EL (cell line): ENCODE results near the gene VSX1.

Source experiments
- DNase-seq: peaks from one replicate; pipeline ENCODE4 v3.0.0-alpha.2; 2016

VSX1 gene

DNA sequence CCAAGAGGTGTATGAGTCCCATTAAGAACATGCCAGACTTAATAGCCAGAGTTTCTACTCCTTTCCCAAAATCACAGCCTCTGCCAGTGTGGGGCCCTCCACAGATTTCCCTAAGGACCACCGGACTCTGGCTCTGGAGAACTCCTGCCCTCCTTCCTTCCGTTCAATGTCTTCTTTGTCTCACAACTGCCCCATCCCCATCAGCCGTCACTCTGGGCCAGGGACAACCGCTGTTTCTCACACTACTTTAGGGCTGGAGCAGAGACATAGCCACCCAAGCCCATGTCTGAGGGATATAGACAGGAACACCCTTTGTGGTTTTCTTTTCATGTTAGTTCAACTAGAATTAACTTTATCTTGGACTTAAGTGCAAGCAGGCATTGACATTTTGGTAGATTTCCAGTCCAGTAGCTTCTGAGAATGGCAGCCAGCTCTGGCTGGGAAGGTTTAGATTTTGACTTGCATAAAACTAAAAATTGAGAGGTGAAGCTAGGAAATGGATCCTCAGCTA lies 17.3 kb downstream of the VSX1 start:
- DNase-seq = no peak

- DNase-seq = no peak
These were observed 18.0 kb downstream of the VSX1 start for GRCh38 chr20:25063981-25064380.

DNA sequence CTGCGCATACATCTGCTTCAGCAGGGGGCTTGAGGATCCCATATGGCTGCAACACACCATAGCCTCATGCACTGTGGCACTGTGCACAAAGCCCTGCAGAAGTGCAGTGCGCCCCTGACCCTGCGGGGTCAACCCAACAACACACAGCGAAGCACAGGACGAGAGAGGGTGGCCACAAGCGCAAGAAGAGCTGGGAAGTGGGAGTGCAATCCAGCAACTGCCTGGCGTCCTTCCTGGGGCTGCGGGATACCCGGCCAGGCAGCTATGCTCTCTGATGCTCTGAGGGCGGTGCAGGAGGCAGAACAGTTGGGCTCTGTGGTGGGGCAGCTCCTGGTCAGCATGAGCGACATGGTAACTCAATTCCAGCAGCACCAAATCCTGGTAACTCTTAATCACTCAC lies 18.4 kb downstream of the VSX1 start:
- DNase-seq = no peak

DNA sequence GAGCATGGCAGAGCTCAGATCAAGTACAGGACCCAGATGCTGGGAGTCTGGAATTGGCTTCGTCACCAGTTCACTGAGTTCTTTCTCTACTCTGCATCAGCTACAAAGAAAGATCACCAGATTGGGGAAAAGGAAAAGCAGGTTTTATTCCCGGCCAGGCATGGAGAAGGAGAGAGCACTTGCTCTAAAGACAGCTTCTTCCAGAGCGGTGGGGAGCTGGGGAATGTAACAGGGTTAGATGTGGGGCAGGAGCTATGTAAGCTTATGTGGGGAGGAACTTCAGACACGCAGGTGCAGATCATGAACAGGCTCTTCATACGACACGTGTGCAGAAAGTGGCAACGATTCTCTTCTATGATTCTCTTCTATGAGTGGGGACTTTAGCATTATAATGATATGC lies 19.1 kb downstream of the VSX1 start:
- DNase-seq = no peak

DNA sequence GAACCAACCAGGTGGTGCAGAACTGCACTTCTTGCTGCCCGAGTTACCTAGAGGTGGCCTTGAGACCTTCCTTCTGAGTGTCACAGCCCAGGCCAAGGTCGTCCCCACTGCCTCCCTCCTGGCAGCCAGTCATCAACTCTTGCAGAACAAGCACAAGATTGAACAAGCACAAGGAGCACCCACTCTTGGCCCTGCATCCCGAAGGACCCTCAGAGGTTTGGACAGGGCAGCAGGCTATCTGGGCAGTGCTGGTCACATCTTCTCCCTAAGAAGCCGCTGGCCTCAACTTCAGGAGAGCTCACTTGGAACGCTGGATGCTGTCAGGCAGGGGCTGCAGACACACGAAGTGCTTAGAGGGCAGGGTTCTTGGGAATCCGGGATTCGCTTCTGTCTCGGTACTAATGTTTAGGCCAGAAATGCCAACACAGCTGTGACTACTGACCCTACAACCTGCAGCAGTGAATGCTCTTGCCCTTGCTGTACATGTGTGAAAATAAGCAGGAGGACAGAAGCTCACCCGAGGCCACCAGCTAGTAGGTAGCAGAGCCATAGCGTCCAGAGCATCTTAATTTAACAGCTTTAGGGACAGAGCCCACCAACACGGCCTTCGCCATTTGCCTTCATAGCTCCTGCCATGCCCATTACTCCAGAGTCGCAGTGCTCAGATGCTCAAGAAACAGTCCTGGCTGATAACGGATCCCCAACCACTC lies 20.0 kb downstream of the VSX1 start:
- DNase-seq = no peak

GRCh38 chr20:25061103-25061799 lies 20.7 kb downstream of the VSX1 start:
- no peak for DNase-seq

DNA sequence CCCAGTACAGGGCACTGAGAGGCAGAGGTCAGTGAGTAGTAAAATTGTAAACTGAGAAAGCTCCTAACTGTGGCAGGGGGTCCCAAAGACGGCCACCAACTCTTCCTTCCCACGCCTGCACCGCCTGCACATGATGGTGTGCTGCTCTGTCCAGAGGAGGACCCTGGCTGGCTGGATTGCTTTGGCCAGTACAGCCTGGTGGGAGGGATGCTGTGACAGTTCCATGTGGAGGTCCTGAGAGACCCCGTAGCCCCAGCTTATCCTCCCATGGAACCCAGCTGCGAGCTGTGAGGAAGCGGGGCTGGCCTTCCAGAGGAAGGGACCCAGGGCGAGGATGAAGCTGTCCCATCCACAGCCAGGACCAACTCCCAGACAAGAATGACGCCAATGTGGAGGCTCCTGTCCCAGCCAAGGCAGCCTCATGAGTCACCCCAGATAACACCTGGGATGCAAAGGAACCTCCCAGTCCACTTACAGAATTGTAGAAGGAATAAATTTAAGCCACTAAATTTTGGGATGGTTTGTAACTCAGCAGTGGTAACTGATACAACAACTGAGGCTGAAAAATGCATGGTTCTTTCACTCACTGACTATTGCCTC lies 22.0 kb downstream of the VSX1 start:
- no peak for DNase-seq

DNA sequence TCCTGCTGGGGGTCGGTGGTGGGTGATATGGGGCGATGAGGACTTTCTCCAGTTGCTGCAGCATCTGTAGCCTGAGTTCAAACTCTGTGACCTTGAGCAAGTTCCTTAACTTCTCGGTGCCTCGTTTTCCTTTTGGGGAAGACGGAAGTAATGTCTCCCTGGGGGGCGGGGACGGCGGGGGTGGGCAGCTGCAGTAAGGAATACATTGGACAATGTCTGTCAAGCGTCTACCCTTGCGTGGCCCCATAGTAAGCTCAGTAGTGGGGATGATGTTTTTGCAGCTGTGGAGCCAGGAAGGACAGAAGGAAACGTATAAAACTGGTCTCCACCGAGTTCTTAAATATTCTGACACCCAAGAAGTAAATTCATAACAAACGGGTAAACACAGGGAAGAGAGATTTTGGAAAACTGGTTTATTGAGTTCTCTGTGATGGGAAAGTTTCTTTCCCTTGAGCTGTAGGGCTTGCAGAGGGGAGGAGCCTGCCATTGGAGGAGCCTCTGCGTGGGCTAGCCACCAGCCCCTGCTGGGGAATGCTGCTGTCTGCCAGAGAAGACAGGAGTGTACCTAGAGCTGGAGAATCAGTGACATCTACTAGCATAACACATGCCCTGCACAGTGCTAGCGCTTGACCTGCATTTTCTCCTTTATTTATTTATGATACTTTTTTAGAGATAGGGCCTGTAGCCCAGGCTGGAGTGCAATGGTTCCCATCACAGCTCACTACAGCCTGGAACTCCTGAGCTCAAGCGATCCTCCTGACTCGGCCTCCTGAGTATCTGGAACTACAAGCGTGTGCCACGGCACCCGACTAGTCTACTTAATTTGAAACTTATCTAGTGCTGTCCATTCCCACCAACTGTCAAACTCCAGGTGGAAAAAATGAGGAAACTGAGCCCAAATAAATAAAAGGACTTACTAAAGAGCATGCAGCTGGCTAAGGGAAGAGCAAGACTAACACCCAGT lies 22.8 kb downstream of the VSX1 start:
- DNase-seq = no peak

DNA sequence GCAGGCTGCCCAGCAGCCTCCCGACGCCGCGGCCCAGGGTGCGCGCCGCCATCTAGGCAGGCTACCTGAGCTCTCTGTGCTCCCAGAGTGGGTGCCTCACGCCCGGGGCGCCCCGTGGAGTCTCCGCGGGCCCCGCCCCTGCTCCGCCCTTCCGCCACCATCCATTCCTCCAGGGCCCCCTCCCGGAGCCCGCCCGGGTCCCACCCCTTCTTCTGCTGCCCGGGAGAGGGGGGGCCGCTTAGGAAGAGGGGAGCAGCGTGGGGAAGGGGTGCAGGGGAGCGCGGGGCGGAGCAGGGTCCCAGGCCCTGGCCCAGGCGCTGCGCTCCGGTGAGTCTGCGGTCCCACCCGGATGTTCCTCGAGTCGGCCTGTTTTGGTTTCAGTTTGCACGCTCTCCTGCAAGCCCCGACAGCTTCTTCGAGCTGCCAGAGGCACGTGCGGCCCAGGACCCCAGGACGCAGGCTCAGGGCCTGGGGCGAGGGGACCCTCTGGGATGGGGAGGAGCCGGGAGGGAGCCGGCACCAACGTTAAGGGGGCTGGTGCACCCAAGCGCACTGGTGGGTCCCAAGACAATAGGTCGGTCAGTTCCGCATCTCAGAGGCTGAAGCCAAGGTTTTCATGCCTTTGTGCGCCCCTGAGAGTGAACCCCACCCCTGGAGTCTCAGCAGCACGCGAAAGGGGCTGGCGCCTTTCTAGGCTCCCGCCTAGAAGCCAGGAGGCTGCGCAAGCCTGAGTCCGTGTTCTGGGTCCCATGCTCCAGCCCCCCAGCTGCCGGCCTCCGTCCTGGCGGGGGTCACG lies 23.7 kb downstream of the VSX1 start, which contains the start of gene ACSS1:
Gene ACSS1 (minus strand): TSS at position 89 of the 796 bp plus-strand sequence. CDS start 37 bp downstream, at position 52.
- DNase-seq = peak; percentile 55

DNA sequence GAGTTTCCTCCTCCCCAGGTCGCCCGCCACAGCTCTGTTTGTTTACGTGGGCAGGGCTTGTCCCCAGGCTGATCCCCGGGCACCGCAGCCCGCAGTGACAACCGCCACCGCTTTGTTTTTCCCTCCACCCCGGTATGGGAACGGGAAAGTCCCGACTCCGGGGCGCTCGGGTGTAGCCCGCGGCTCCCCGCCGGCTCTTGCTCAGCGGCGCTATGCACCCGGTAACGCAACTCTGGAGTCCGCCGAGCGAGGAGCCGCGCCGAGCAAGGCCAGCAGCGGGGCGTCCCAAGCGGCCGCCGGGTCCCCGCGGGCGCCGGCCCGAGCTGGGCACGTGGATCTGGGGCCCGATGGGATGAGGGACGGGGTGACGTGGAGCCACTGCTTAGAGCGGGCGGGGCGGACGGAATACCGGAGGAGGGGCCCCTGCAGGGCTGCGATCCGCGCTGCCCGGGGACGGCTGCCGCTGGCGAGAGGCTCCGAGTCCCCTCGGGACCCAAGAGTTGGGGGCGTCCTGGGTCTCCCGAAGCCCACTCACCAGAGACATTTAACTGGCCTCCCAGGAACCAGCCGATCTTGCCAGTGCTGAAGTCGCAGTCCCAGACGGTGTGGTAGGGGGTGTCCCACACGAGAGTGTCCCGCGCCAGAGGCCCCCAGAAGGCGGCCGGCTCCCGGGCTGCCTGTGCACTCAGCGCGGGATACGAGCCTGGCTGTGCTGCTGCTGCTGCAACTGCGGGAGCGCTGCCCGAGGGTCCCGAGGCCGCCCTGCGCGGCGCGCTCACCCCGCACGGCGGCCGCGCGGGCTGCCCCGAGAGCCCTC lies 24.5 kb downstream of the VSX1 start:
- DNase-seq = peak; percentile 62

GRCh38 chr20:25056690-25057233 lies 25.2 kb downstream of the VSX1 start:
- no peak for DNase-seq

DNA sequence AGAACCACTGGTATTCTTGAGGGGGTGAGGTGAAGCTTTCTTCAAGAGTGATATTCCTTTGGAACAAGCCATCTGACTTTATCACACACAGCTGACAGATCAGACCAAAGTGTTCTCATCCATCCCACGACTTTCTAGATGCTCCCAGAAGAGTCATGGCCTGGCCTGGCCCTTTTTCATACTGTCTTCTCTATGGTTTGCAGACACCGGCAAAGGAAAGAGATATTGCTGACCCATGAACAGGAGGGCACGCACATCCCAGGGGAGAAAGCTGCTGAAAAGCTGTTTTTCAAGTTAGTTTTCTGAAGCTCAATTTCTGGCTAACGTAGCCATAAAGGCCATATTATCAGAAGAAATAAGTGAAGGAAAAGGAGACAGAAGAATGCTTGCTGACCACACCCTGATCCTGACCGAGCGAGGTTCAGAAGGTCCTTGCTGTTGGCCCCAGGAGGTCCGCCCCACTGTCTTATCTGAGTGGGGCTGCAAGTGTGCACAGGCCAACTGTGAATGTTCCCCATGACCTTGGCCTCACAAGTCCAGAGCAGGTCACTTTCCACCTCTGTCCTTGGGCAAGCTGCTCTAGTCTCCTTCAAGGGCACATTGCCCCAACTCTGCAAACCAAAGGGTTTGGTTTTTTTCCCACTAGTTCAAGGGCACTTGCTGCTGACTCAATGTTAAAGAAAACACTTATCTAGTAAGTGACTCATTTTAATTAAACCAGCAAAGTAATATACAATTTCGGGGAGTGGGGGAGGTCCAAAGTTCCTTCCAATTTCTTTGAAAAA lies 26.0 kb downstream of the VSX1 start:
- DNase-seq = peak; percentile 14

GRCh38 chr20:25054995-25055629 lies 26.8 kb downstream of the VSX1 start:
- DNase-seq = peak; percentile 44

DNA sequence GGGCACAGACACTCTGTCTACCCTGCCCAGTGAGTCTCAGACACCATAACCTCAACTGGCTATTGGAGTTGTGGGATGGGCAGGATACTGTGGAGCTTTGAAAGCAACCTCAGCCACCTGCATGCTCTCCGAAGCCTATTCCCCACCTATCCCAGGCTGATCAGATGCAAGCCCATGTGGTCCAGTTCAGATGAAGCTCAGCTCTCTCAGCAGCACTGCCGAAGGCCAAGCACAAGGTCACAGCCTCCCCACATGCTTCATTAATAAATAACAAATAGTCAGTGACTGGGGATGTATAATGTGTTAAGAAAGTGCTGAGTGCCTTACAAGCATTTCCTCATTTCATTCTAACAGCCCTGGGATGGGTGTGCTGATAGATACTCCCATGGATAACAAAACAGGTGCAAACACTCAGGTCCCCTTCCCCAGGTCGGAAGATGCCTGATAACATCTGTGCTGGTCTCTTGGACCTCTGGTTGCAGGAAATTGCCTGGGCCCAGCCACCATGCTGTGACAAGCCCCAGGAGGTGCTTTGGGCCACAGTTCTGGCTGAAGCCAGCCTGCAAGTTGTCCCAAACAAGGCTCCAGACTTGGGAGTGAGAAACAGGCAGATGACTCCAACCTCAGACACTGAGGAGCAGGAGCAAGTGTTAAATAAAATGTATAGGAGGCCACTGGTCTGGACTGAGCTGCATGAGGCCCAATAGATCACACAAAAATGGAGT lies 27.7 kb downstream of the VSX1 start:
- DNase-seq = no peak

DNA sequence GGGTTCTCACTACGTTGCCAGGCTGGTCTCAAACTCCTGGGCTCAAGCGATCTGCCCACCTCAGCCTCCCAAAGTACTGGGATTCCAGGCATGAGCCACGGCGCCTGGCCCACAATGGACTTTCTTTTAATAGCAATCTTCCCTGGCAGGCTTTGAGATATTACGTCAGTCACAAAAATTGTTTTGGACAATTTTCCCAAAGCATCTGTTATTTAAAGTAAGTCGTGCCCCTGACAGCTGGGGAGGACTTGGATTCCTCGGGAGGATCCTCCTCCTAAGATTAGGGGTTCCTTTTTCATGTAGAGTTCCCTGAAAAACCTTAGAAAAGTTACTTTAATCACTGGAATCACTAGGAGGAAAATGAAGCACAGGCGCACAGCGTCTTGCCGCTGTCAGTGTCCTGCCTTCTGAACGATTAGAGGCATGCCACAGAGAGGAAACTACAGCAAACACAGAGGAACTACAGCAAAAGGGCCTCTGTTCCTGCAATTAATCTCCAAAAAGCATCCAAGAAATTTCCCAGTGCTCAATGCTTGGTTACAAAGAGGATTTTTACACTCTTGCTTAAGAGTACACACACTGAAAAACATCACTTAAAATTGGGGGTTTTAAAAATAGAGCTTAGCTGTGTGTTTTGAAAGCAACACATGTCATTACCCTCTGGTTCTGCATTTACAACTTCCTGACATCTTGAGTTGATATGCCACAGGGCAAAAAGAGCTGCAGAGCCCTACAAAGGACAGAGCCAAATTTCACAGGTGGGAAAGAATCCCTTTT lies 28.5 kb downstream of the VSX1 start:
- peak; percentile 32 for DNase-seq

- peak; percentile 20 for DNase-seq
These were observed 29.4 kb downstream of the VSX1 start for GRCh38 chr20:25052255-25053194.
